Lower lobe of right lung (tissue), 2 donors: ENCODE measurements around the gene TTC1. TPM values are rescaled to one million over a fixed set of nuclear protein-coding genes. Genes with fewer than 3 reads are reported as not detected.

Experiments
- ATAC-seq, 2 donors: fragments of 200-7000 bp; cut with Tn5 transposase; one replicate each; pipeline ENCODE4 v1.9.1; 2020 to 2022; ENCODE audit warnings: mild to moderate bottlenecking in 2 of 2, moderate library complexity in 2 of 2
- DNase-seq: peaks from one replicate; pipeline ENCODE4 v3.0.0-alpha.2; 2020
- H3K27ac ChIP-seq: fragments of 200-600 bp; one replicate; pipeline ENCODE4 v1.8.0; 2022
- H3K27me3 ChIP-seq: fragments of 200-600 bp; one replicate; pipeline ENCODE4 v1.8.0; 2022; ENCODE audit warnings: low read depth
- H3K36me3 ChIP-seq: fragments of 200-600 bp; one replicate; pipeline ENCODE4 v1.8.0; 2022; ENCODE audit warnings: mild to moderate bottlenecking
- H3K4me1 ChIP-seq: fragments of 200-600 bp; one replicate; pipeline ENCODE4 v1.8.0; 2022
- H3K4me3 ChIP-seq: fragments of 200-600 bp; one replicate; pipeline ENCODE4 v1.8.0; 2022; ENCODE audit warnings: mild to moderate bottlenecking
- H3K9me3 ChIP-seq: fragments of 200-600 bp; one replicate; pipeline ENCODE4 v1.8.0; 2022
- intact Hi-C: fragments of 100-400 bp; cut with DNase I; formaldehyde crosslinking; loops from one replicate; pipeline ENCODE4 v1.11.0; 2022
- total RNA-seq: library from RNA; stranded (reverse); fragmentation: NEBNext Ultra II Directional; extraction: Animal tissue kit (Norgen Biotek cat#: 25700); gene quantifications from one replicate; pipeline ENCODE4 v1.2.1, GENCODE V29; 2021
- TF ChIP-seq, protein P1 (sequence below): fragments of 200-600 bp; IDR thresholded peaks from one replicate; pipeline ENCODE4 v1.8.0; 2022; ENCODE audit warnings: antibody characterized with exemption, mild to moderate bottlenecking
- donor health status: DM: no; HTN: yes; CAD: no; lungs with severe emphysema.

TTC1 gene
- total RNA-seq, 1 donor from 2014 or later: 44.6 TPM

DNA sequence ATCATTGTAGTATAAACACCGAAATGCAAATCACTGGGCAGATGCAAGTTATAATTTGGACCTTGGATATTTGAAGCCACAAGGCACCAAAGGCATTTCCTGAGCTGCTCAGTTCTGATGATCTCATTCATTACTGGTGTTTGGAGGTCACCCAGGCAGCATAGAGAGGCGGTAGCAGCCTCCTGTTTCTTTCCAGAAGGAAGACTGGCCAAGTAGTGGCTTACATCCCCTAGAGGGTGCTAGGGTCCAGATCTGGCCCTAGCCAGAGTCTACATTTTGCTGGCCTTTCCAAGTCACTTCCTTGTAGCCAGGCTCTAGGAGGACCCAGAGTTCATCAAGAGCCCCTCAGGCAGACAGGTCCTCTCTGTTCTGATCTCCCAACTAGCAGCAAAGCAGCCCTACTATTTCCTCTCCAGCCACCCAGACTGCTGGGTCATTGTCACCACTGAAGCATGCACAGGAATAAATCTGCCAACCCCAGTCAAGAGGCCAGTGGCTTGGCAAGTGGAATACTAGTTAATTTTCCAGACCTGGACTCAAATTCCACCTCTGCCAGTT, 33.4 kb upstream of the TTC1 start:
- TF ChIP-seq, protein P1, sequence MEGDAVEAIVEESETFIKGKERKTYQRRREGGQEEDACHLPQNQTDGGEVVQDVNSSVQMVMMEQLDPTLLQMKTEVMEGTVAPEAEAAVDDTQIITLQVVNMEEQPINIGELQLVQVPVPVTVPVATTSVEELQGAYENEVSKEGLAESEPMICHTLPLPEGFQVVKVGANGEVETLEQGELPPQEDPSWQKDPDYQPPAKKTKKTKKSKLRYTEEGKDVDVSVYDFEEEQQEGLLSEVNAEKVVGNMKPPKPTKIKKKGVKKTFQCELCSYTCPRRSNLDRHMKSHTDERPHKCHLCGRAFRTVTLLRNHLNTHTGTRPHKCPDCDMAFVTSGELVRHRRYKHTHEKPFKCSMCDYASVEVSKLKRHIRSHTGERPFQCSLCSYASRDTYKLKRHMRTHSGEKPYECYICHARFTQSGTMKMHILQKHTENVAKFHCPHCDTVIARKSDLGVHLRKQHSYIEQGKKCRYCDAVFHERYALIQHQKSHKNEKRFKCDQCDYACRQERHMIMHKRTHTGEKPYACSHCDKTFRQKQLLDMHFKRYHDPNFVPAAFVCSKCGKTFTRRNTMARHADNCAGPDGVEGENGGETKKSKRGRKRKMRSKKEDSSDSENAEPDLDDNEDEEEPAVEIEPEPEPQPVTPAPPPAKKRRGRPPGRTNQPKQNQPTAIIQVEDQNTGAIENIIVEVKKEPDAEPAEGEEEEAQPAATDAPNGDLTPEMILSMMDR: no peak
- Histone ChIP-seq H3K36me3 (no peaks in the 10 kb centered on the region), H3K4me3 (no peak overlapping the region), H3K27me3 (peaks cover 29% of the 10 kb centered on the region), H3K4me1 (no peaks in the 10 kb centered on the region), H3K27ac (no peak overlapping the region), H3K9me3 (no peaks in the 10 kb centered on the region)
- ATAC-seq (peak; percentile 29 to 41), DNase-seq (no peak)
- intact Hi-C loops: no loop called here

DNA sequence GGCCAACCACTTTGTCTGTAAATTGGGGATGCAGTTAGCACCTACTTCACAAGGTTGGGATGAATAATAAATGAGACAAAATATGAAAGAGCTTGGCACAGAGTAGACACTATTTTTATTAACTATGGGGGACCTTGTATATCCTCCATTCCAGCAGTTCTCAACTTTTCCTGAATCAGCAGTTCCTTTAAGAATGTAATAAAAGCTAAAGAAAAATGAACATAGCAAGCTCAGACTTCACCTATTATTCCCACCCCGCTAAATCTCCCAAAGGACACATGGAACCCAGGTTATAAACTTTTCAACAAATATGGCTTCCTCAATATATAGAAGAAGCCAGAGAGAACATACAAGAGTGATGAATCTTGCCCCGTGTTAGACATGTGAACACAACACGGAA, 32.0 kb upstream of the TTC1 start:
- no peak for ATAC-seq
- Histone ChIP-seq H3K36me3 (no peaks in the 10 kb centered on the region), H3K27me3 (peaks cover 16% of the 10 kb centered on the region), H3K4me1 (no peaks in the 10 kb centered on the region), H3K27ac (no peak overlapping the region), H3K9me3 (no peaks in the 10 kb centered on the region), H3K4me3 (no peak overlapping the region)
- no peak for DNase-seq
- intact Hi-C loops: no loop called here
- TF ChIP-seq, protein P1: no peak

DNA sequence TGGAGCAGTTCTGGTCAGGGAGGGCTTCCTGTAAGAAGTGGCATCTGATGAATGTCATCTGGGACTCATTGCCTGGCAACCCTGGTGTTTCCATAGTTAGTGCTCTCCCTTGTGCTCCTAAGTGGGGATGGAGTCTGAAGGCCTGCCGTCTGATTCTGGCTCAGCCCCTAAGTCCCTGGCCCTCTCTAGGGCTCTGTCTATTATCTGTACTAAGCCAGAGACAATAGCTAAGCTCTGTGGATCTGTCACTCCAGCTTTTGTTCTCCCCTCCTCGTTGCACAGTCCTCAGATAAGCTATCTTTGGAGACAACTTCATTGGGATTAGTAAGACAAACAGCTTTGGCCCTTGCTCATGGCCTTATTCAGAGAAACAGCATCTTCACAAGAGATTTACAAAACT, 30.6 kb upstream of the TTC1 start:
- ATAC-seq: no peak
- no peak overlapping the region for H3K27ac ChIP-seq
- intact Hi-C loops: no loop called here

DNA sequence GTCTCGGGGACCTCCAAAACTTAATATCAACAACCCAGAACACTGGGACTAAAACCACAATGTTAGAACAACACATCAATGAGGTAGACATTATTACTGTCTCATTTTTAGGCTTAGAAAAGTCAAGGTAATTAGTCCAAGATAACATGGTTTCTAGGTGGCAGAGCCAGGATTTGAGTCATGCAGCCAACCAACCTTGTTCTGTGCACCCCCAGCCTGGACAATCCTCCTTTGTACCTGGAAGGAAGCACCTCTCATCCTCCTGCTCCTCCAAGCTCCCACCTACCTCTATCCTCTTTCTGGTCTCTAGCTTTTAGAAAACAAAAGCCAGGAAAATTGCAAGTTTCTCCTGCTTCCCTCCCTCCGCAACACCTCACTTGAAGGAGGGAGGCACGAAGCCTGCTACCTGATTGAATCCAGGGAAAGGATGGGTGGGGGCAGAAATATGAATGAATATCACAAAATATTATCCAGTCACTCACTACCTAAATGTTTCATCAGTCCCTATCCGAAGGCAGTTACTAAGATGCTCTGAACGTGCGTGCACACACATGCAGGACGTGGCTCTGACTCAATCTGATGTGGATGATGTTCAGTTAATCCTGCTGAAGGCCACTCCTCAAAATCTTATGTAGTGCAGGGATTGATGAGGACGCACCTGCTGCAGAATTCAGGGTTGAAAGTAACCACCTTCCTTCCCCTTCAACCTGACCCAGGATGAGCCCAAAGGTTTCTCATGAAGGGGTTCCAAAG, 26.3 kb upstream of the TTC1 start:
- Histone ChIP-seq H3K27me3 (peaks cover 7% of the 10 kb centered on the region), H3K4me1 (peaks cover 10% of the 10 kb centered on the region), H3K4me3 (no peak overlapping the region), H3K27ac (no peak overlapping the region), H3K9me3 (no peaks in the 10 kb centered on the region), H3K36me3 (no peaks in the 10 kb centered on the region)
- TF ChIP-seq, protein P1: no peak
- ATAC-seq: no peak
- intact Hi-C loops: no loop called here
- DNase-seq: no peak

More for the DNA sequence above, 30.6 kb upstream of the TTC1 start:
- DNase-seq: no peak
- Histone ChIP-seq H3K4me1 (no peaks in the 10 kb centered on the region), H3K36me3 (no peaks in the 10 kb centered on the region), H3K9me3 (no peaks in the 10 kb centered on the region), H3K4me3 (no peak overlapping the region), H3K27me3 (peaks cover 2% of the 10 kb centered on the region)
- TF ChIP-seq, protein P1: no peak

DNA sequence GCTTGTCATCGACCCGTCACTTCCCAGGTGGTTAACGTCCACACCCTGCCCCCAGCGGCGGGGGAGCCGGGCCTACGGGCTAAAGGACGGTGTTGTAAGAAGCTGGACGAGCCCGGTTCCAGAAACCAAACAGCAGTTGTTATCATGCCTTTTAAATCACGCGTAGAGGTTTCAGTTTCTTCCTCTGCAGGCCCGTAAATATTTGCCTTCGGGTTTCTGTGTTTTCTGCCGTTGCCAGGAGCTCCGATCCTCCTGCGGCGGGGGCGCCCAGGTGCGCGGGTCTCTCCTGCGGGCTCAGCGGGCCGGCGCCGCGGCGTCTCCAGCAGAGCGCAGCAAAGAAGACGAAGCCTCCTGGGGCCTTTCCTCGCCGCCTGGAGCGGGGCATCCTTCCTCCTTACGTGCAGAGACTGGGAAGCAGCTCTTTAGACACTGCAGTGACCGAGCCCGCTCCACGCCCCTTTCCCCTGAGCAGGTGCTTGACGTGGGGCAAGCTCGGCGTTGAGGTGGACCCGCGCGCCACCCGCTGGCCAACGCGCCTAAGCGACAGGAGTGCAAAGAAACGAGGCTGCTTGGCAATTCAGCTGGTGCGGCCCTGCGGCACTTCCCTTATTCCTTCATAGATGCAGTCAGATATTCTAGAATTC, 21.8 kb upstream of the TTC1 start:
- TF ChIP-seq, protein P1: peak; percentile 76
- Histone ChIP-seq H3K27me3 (peaks cover 7% of the 10 kb centered on the region), H3K4me3 (peak overlapping the region; percentile 57), H3K4me1 (peaks cover 11% of the 10 kb centered on the region), H3K9me3 (no peaks in the 10 kb centered on the region), H3K36me3 (no peaks in the 10 kb centered on the region), H3K27ac (peak overlapping the region; percentile 13)
- intact Hi-C loops: no loop called here
- ATAC-seq (peak; percentile 95 to 99), DNase-seq (peak; percentile 90)
